NCI-H187 treated with DMSO at 0.1 percent for 48 hours (cell line): ENCODE results near the gene APOL5.
"Not testable (repeated sequence)": the region's sequence is repeated elsewhere in the genome, so short reads cannot be mapped to it uniquely, and the experiment has no call there.

Experiments used
- DNase-seq: peaks from one replicate; lab custom pipeline; 2025; lab: John Stamatoyannopoulos, UW

The APOL5 gene

DNA sequence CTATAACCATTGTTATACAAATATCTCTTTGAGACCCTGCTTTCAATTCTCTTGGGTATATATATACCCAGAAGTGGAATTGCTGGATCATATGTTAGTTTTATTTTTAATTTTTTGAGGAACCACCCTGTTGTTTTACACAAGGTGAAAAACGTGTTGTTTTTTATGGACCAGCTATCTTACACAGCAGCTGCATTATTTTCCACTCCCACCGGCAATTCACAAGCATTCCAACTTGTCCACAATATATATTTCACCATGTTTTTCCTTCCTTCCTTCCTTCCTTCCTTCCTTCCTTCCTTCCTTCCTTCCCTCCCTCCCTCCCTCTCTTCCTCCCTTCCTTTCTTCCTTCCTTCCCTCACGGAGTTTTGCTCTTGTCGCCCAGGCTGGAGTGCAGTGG lies 6.3 kb upstream of the APOL5 start:
- no peak for DNase-seq

DNA sequence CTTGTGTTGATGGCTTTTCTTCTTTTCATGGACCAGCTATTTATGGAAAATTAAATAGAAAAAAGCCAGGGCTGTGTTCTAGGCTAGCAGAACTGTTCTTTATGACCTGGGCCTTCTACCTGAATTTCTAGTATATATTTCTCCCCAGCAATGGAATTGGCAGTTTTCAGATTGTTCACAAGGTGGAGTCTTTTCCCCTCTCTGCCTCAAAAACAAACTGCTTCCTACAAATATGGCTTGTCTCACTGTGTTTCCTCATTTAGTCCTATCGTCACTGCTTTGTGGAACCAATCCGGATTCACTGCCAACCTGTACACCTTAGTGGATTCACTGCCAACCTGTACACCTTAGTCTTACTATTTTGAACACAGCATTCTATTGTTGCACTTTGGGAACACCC lies 5.0 kb upstream of the APOL5 start:
- DNase-seq: no peak

DNA sequence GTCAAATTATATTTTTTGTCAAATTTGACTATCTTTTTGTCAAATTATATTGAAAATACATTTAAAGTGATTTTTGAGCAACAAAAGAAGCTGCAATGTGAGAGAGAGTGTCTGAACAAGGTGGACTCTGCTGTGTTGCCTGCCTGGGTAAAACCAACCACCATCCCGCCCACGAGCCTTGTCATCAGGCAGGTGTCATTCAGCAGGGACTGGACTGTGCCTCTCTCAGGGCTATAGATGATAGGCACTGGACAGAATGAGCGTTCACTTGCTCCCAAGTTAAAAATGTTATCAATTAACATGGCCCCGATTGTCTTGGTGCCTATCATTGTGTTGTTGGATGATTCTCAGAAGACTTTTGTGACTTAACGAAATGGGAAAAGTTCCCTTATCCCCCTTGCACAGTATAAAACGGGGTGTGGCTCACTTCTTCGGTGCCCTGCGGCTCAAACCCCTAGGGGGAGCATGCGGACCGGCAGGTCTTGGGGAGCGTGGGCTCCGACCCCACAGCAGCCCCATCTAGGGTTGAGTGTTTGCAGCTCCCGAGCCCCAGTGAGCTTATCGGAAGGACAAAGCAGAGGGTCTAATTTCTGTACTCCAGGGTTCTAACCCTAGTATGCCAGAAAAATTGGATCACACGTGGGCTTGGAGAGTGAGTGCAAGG lies 1.7 kb downstream of the APOL5 start:
- no peak for DNase-seq

DNA sequence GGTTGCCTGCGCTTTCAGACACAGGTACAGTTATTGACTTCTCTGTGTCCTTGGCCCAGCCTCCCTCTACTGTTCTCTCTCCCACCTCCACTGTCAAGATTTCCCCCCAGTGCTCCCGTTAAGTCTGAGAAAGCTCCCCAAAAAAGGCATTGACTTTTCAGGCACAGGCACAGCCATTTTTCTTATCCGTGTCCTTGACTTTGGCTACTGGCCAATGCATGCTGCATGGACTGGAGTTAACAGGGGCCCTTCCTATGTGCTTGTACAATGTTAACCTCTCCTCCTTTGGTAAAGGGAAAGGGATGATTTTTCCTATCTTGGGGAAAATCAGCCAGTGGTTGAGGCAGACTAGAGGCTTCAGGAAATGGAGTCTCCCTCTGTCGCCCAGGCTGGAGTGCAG lies 4.3 kb downstream of the APOL5 start:
- DNase-seq: no peak

DNA sequence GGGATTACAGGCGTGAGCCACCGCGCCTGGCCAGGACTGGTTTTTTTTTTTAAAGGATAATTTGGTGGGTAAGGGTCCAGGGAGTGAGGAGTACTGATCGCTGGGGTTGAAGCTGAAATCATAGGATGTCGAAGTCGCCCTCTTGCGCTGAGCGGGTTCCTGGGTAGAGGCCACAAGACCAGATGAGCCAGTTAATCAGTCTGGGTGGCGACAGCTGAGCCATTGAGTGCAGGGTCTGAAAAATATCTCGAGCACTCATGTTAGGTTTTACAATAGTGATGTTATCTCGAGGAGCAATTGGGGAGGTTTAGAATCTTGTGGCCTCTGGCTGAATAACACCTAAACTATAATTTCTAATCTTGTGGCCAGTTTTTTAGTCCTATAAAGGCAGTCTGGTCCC lies 7.8 kb downstream of the APOL5 start:
- no peak for DNase-seq

DNA sequence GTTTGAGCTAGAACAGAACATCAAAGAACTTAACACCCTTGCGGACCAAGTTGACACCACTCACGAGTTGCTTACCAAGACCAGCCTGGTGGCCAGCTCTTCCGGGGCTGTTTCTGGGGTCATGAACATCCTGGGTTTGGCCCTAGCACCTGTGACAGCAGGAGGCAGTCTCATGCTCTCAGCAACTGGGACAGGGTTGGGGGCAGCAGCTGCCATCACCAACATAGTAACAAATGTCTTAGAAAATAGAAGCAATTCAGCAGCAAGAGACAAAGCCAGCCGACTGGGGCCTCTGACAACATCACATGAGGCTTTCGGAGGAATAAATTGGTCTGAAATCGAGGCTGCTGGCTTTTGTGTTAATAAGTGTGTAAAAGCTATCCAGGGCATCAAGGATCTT lies 8.7 kb downstream of the APOL5 start:
- DNase-seq: no peak

DNA sequence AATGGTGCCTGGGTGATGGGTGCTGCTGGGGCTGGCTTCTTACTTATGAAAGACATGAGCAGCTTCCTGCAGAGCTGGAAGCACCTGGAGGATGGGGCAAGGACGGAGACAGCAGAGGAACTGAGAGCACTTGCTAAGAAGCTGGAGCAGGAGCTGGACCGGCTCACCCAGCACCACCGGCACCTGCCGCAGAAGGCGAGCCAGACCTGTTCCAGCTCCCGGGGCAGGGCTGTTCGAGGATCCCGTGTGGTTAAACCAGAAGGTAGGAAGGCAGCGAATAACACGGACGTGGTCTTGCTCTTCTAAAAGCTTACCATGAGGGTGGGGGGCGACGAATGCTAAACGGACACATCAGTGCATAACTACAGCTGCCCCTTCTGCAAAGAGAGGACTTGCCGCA lies 9.3 kb downstream of the APOL5 start:
- no peak for DNase-seq

DNA sequence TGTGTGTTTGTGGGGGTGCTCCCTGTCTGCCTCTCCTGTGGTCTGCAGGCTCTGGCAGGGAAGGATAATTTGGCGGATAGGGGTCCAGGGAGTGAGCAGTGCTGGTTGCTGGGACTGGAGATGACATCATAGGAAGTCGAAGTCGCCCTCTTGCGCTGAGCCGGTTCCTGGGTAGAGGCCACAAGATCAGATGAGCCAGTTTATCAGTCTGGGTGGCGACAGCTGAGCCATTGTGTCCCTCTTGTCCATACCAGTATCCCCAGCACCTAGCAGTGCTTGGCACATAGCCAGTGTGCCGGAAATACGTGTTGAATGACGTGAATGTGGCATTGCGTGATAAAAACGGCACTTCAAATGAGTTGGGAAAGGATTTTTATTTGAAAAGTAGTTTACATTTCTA lies 9.8 kb downstream of the APOL5 start:
- no peak for DNase-seq

DNA sequence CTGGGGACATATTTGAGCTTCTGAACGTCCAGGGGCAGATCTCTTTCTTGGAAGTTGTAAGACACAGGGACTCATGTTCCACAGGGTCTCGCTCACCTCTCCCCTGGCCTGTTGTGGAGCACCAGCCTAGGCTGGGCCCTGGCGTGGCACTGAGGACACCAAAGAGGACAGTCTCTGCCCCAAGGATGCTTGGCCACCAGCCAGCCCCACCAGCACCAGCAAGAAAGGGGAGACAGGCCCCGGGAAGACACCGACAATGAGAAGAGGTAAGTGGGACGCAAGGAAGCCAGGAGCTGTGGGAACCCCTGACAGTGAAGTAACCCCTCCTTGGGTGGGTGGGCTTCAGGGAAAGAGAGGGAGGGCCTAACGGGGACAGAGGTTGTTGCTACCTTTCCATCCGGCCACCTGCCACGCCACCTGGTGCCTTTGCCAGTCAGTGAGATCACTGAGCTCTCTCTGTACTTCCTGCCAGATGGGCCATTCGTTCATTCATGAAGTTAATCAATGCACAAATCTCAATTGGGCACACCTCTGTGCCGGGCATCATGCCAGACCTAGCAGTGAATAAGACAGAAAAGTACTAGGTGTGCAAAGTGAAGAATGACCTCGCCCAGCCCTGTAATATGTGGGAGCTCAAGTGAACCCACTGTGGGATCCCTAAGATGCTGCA lies 11.1 kb downstream of the APOL5 start:
- DNase-seq: no peak

DNA sequence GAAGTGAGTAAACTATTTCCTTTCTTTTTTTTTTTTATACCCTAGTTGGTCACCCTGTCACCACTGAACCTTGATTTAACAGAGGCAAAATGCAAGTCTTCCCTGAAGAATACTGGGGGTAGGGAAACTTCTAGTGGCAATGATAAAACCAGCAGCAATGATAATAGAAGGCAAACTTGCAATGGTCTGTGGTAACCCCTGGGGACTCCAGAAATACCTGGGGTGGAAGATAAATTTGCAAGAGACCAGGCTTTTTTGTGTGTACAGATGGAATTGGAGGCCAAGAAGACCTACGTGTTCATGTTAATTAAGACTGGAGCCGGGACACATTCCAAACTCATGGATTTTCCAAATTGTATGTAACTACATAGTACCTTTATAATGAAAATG lies 11.6 kb downstream of the APOL5 start:
- DNase-seq: no peak

DNA sequence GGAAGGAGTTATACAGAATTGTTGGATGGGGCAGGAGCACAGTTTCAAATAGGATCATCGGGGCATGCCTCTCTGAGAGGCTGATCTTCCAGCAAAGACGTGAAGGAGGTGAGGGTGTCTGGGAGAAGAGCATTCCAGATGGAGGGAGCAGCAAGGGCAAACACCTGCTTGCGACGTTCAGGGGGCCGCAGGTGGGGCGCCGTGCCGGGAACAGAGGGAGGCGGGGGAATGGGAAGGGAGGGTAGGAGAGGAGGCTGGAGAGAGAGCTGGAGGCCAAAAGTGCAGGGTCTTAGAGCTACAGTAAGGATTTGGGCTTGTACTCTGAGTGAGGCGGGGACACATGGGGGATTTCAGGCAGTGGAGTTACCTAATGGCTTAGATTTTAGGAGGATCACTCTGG lies 13.6 kb downstream of the APOL5 start:
- no peak for DNase-seq

DNA sequence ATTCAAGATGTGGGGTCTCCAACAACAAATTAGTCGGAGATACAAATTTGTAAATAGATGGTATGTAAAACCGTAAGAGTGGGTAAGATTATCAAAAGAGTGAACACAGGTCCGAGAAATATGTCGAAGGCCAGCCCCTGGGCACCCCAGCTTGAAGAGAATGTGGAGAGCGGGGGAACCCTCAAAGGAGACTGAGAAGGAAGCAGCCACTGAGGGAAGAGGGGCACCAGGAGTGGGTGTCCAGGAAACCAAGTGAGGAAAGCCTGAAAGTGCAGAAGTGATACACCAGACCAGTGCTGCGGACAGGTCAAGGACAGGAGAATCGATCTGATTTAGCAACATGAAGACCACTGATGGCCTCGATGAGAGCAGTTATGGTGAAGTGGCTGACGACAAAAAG lies 14.4 kb downstream of the APOL5 start:
- DNase-seq: no peak

DNA sequence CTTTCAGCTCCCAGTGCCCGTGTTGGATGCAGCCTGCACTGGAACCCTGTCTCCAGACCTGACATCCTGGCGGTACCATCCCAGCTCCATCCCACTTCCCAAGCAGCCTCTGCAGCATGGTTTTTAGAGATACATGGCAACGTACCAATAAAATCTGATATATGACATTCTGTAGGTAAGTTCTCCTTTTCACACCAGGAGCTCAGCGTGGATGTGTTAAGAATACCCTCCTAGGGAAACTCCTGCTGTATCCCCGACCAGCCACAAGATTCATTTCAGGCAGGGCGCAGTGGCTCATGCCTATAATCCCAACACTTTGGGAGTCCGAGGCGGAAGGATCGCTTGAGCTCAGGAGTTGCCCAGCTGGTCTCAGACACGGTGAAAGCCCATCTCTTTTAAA lies 15.4 kb downstream of the APOL5 start:
- no peak for DNase-seq

DNA sequence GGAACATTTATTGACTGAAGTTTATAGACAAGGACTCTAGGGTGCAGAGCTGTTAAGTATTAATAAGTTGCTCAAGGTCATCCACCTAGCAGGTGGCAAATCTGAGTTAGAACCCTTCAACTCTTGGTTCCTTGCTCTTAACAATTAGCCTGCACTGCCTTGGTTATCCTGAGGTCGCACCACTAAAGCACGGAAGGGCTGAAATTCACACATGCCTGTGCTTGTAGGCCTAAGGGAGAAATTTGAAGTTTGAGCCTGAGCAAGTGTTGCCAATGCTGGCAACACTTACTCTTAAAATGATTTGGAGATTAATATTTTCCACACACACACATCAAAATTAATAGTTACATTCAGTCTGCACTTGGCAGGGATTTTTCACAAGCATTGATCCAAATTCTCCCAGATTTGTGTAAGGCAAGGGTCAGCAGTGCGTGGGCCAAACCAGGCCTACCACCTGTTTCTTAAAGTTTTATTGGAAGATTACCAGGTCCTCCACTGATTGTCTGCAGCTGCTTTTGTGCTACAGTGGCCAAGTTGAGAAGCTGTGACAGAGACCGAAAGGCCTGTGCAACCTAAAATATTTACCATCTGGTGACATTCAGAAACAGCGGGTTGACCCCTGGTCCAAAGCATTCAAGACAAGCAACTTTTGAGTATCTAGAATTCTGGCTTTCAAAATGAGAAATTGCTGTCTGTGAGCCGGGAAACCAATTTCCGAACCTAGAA lies 16.3 kb downstream of the APOL5 start:
- DNase-seq: no peak

DNA sequence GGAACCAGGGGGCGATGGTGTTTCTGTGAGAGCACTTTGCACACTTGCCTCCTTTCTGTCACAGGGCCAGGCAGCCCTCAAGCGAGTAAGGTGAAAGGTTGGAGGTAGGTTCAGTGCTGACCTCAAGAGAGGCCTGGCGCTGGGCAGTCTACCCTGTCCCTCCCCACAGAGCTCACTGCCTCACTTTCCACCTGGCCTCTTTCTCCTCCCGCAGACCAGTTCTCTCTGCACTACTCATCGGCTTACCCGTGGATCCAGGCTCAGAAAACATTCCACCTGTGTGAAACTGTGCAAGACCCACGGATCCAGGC lies 16.8 kb downstream of the APOL5 start:
- DNase-seq: no peak

DNA sequence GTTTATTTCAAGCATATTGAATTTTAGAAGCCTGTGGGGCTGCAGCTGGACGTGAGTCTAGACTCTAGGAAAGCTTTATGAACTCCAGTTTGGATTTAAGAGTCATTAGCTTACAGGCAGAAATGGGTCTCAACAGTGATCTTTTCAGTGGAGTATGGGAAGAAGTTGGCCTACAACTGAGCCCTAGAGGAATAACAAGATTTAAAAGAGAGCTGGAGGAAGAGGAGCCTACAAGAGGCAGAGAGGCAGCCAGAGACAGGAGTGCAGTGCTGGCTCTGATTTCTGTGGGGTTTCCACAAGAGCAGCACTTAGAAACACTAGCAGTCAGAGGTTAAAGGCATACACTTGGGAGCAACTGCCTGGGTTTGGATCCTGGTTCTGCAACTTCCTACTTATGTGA lies 17.9 kb downstream of the APOL5 start:
- DNase-seq: no peak

DNA sequence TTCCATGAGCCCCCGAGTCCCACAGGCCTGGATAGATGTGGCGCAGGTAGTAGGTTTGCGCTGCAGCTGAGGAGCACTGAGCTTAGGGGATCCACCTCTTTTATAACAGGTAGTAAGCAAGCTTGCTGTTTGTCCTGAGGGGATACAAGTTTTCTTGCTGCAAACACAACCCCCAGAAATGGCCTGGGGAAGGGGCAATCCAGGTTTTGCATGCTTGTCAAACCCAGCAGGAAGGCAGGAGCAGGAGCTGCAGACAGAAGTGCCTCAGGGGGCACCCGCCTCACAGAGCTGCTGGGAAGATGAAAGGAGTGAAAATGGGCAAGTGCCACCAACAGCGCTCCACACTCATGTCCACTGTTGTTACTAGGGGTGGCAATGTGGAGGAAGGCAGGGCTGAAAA lies 18.5 kb downstream of the APOL5 start:
- no peak for DNase-seq

DNA sequence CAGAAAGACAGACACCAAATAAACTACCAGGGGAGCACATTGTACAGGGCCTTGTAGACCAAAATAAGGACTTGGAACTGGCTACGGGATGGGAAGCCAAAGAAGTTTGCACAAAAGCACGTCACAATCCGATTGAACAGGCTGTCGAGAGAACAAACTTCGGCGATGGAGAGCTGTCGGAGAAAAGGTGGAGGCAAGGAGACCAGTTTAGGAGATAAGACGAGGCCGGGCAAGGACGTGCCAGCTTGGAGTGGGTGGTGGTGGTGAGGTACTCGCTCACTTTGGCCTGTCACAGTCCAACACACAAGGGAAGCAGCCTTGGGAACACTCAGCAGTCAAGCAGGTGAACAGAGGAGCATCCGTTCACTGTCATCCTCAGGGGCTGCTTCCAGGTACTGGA lies 19.0 kb downstream of the APOL5 start:
- no peak for DNase-seq

DNA sequence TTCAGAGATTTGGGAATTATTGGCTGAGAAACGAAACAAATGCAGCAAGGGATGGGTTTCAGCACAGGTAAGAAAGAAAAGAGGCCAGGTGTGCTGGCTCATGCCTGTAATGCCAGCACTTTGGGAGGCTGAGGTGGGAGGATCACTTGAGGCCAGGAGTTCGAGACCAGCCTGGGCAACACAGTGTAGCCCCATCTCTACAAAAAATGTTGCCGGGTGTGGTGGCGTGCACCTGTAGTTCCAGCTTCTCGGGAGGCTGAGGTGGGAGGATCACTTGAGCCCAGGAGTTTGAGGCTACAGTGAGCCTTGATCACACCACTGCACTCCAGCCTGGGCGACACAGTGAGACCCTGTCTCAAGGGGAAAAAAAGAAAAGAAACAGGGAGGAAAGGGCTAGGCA lies 20.2 kb downstream of the APOL5 start:
- DNase-seq: not testable (repeated sequence)

DNA sequence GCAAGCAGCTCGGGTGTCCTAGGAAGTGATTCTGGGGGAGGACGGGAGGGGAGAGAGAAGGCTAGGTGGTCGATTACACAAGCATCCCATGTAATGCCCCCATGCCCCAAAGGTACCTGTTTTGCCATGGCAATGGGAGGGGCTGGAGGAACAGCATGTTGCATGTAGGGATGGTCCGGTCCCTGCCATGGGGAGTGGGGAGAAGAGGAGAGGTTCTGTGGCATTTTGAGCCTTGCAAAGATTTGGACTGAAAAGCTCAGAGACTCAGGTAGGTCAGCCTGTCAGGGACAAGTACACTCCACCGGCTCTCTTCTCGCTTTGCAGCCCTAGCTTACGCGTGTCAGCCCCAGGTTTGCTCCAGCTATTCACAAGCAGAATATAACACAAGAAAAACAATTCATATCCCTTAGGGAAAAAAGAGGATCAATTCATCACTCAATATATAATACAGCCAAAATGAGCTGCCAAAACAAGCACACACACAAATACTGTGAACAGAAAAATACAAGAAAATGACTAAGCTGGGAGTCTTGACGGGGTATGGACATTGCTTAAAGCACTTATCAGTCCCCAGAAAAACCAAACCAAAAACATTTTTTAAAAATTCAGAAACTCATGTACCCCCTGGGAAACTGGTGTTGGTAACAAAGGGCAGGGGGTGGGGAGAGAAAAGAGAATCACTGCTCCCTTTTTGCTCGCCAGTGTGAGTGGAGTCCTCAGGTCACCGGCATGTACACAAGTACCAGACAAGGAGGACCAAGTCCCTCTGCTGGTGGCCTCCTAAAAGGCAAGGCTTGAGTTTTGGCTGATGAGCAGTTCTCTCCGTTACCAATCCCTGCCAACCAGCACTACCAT lies 21.6 kb downstream of the APOL5 start:
- DNase-seq: no peak

DNA sequence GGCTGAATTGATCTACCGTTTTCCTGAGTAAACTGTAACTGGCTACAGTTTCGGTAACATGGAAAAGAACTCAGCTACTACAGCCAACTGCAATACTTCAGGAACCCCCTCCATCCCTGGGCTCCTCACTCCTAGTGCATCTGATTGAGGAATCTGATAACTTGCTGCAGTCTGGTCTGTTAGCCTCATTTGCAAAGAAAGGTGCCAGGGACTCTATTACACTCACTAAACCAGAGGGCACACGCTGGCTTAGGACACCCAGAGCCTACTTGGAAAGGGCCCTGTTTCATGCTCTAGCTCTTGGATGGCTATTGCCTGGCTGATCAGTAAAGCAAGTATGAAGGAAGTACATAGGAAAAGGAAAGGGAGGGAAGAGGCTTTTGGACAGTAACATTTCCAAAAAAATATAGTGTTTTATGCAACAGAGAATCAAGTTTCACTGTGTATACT lies 22.3 kb downstream of the APOL5 start:
- DNase-seq: no peak

DNA sequence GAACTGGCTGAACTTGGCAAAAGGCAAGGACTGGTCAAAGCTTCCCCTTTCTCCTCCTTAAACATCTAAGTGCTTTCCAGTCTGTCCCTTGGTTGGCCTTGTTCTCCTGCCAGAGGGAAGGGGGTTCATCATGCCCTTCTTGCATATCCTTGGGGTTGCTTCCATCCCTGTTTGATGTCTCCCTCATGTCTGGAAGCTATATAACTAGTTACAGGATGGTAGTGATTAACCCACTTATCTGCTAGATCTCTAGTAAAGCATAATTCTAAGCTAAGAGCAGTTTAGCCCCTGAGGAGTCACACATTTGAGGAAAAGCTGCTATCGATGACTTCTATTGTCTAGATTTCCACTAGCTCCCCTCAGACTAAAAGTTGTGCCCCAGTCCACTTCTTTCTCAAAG lies 22.9 kb downstream of the APOL5 start:
- DNase-seq: no peak
